Retinal pigment epithelial cell (primary cell): Measurements from ENCODE around the gene KRT12.
"Not testable (repeated sequence)": the region's sequence is repeated elsewhere in the genome, so short reads cannot be mapped to it uniquely, and the experiment has no call there.

Source experiments
- DNase-seq: peaks from one replicate; pipeline ENCODE4 v3.0.0-alpha.2; 2010; ENCODE audit warnings: low read depth
- H3K4me3 ChIP-seq: 2 replicates; pipeline ENCODE4 v1.5.1; 2011; ENCODE audit warnings: mild to moderate bottlenecking, low read length, control low read depth, moderate library complexity
- CTCF ChIP-seq: conservative IDR thresholded peaks from 2 replicates; pipeline ENCODE4 v1.5.1; 2011; ENCODE audit warnings: low read depth, low read length, control low read depth, inconsistent platforms

Gene KRT12

DNA sequence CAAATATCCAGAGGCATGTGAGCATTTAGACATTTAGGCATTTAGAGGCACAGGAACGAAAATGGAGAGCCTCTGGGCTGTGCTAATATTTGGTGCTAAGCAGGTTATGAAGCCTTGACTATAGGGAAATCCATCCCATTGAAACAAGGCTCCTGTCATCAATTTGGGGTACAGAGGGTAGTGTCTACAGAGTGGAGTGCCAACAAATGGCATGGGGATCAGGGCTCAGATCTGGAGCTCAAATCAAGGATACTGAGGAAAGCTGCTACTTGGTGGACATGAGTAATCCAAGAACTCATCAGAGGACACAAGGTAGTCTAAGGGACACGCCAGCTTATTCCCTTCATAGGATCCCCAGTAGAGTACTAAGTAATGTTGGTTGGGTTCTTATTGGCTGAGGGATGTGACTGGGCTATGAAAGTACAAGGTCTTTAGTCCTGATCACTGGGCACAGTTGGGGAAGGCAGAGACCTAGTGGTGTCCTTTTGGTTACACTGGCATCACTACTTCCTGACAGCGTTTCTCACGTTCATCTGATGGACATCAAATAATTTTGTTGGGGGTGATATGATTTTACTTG lies 49.8 kb downstream of the KRT12 start:
- H3K4me3 ChIP-seq = no peak overlapping the region
- TF ChIP-seq CTCF = no peak
- no peak for DNase-seq

- TF ChIP-seq CTCF = no peak
- H3K4me3 ChIP-seq = no peak overlapping the region
- no peak for DNase-seq
These were observed 50.5 kb downstream of the KRT12 start for GRCh38 chr17:40816569-40816968.

GRCh38 chr17:40815381-40815780 lies 51.6 kb downstream of the KRT12 start:
- no peak for TF ChIP-seq CTCF
- H3K4me3 ChIP-seq = no peak overlapping the region
- no peak for DNase-seq

DNA sequence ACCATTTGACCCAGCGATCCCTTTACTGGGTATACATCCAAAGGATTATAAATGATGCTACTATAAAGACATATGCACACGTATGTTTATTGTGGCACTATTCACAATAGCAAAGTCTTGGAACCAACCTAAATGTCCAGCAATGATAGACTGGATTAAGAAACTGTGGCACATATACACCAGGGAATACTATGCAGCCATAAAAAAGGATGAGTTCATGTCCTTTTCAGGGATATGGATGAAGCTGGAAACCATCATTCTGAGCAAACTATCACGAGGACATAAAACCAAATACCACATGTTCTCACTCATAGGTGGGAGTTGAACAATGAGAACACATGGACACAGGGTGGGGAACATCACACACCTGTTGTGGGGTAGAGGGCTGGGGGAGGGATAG lies 52.4 kb downstream of the KRT12 start:
- not testable (repeated sequence) for DNase-seq, H3K4me3 ChIP-seq

- no peak for DNase-seq
- no peak overlapping the region for H3K4me3 ChIP-seq
- no peak for TF ChIP-seq CTCF
These were observed 53.2 kb downstream of the KRT12 start for GRCh38 chr17:40813804-40814203.

DNA sequence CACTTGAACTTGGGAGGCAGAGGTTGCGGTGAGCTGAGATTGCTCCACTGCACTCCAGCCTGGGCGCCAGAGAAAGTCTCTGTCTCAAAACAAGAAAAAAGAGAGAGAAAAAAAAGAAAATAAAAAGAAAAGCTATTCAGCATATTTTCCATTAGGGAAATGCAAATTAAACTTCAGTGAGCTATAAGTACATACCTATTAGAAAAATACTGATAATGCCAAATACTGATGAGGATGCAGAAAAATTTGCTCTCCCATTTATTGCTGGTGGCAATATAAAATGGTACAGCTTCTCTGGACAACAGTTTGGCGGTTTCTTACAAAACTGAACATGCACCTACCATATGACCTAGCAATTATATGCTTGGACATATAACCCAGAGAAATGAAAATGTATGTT lies 54.4 kb downstream of the KRT12 start:
- H3K4me3 ChIP-seq = no peak overlapping the region
- no peak for DNase-seq
- no peak for TF ChIP-seq CTCF
